Endothelial cell of umbilical vein (primary cell): ENCODE measurements around the gene TNS1.

ENCODE experiments used
- CTCF ChIP-seq, 2 donors: IDR thresholded peaks; 1 replicate in 1 of 2; 2 replicates in 1 of 2; pipeline ENCODE4 v1.5.1; 2011; ENCODE audit warnings: low read length in 2 of 2, mild to moderate bottlenecking in 2 of 2, moderate library complexity in 2 of 2, control low read depth in 1 of 2, inconsistent platforms in 1 of 2, low read depth in 1 of 2; ENCODE audit not compliant: insufficient read depth in 1 of 2; ENCODE audit errors: extremely low read depth in 1 of 2
- POLR2A ChIP-seq: IDR thresholded peaks from 2 replicates; pipeline ENCODE4 v1.6.1; 2012; ENCODE audit warnings: low read depth, mild to moderate bottlenecking, control low read depth, low read length

GRCh38 chr2:218022131-218022850 lies 19.5 kb upstream of the TNS1 start:
- TF ChIP-seq POLR2A (no peak), CTCF (IDR thresholded peaks at IDR 0.05; ENCODE audit: extremely low read depth in 1 of 2, insufficient read depth in 1 of 2, low read depth in 1 of 2, low read length in 2 of 2) (no peak)
